ENCODE data around the gene ZC3H12A. TPM values are rescaled to one million over a fixed set of nuclear protein-coding genes. Genes with fewer than 3 reads are reported as not detected.

ZC3H12A gene
- total and polyA plus RNA-seq, 12 donors, result 2.9 to 10.9 (median 4.9) TPM

GRCh38 chr1:37455516-37455915 lies 18.9 kb upstream of the ZC3H12A start:
- ATAC-seq (no peak), DNase-seq (no peak)
- Histone ChIP-seq H3K9me3 (no peaks in the 10 kb centered on the region), H3K4me1 (peaks cover 0 to 10% (median 0%) of the 10 kb centered on the region in 9 donors), H3K4me3 (peak overlapping the region in 1 of 10 donors; percentile 29), H3K27me3 (peaks cover 0 to 13% (median 0%) of the 10 kb centered on the region in 7 donors), H3K36me3 (peaks cover 0 to 7% (median 0%) of the 10 kb centered on the region in 9 donors), H3K27ac (peak overlapping the region in 7 of 10 donors; percentile 5 to 78 (median 25))
- TF ChIP-seq, protein P1, sequence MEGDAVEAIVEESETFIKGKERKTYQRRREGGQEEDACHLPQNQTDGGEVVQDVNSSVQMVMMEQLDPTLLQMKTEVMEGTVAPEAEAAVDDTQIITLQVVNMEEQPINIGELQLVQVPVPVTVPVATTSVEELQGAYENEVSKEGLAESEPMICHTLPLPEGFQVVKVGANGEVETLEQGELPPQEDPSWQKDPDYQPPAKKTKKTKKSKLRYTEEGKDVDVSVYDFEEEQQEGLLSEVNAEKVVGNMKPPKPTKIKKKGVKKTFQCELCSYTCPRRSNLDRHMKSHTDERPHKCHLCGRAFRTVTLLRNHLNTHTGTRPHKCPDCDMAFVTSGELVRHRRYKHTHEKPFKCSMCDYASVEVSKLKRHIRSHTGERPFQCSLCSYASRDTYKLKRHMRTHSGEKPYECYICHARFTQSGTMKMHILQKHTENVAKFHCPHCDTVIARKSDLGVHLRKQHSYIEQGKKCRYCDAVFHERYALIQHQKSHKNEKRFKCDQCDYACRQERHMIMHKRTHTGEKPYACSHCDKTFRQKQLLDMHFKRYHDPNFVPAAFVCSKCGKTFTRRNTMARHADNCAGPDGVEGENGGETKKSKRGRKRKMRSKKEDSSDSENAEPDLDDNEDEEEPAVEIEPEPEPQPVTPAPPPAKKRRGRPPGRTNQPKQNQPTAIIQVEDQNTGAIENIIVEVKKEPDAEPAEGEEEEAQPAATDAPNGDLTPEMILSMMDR (IDR thresholded peaks at IDR 0.05), result no peak
- intact Hi-C loops (cut with DNase I), result loop anchor here in 8 of 10 donors (1.0 to 10.0 kb wide), 5 partner anchors 32 to 229 kb away; no protein-coding TSS in a partner anchor
- WGBS, 2 donors, result 89 to 92% methylated on average over 10 of the region's 10 CpGs

DNA sequence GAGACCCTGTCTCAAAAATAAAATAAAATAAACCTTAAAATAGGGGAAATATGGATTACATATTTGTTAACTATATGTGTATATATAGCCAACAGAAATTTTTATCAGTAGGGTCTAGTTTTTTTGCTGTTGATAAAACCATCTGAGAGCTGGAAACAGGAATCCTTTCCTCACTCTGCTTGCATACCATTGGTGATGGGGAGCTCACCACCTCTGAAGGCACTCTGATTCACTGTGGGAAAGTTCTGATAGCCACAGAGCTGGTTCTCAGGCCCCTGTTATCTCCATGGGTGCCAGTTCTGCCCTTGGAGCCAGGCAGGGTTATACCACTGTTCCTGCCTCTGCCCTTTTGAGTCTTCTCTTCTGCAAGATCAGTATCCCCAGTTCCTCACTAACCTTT lies 17.8 kb upstream of the ZC3H12A start:
- peaks cover 0 to 10% (median 0%) of the 10 kb centered on the region in 9 donors for H3K4me1 ChIP-seq
- H3K27ac ChIP-seq, result no peak overlapping the region
- intact Hi-C loops (cut with DNase I), result loop anchor here in 5 of 10 donors (5.0 to 10.0 kb wide), 2 partner anchors 226 to 228 kb away; no protein-coding TSS in a partner anchor
- no peak overlapping the region for H3K4me3 ChIP-seq
- H3K27me3 ChIP-seq, result peaks cover 0 to 4% (median 0%) of the 10 kb centered on the region in 7 donors
- ATAC-seq, result no peak
- DNase-seq, result no peak
- H3K36me3 ChIP-seq, result peaks cover 0 to 13% (median 0%) of the 10 kb centered on the region in 9 donors
- no peaks in the 10 kb centered on the region for H3K9me3 ChIP-seq
- TF ChIP-seq, protein P1 (IDR thresholded peaks at IDR 0.05), result no peak

DNA sequence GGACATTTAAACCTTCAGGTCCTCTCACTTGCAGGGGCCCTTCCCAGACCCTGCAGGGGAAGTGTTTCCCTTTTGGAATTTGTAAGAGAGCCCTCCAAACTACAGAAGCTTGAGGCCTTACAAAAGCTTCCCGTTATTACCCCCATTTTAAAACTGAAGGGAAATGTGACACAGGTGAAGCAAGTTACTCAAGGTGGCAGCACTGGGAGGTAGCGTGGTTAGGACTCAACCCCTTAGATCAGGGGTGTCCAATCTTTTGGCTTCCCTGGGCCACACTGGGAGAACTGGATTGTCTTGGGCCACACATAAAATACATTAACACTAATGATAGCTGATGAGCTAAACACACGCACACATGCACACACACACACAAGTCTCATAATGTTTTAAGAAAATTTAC lies 15.8 kb upstream of the ZC3H12A start:
- Histone ChIP-seq H3K4me3 (no peak overlapping the region), H3K27ac (no peak overlapping the region), H3K9me3 (no peaks in the 10 kb centered on the region), H3K27me3 (no peaks in the 10 kb centered on the region), H3K4me1 (peaks cover 0 to 10% (median 0%) of the 10 kb centered on the region in 9 donors), H3K36me3 (peaks cover 0 to 18% (median 0%) of the 10 kb centered on the region in 9 donors)
- TF ChIP-seq, protein P1 (IDR thresholded peaks at IDR 0.05), result no peak
- intact Hi-C loops (cut with DNase I), result loop anchor here in 5 of 10 donors (5.0 to 10.0 kb wide), 2 partner anchors 224 to 226 kb away; no protein-coding TSS in a partner anchor
- DNase-seq (no peak), ATAC-seq (no peak)
- WGBS, 2 donors, result 78 to 86% methylated on average over 3 of the region's 3 CpGs

DNA sequence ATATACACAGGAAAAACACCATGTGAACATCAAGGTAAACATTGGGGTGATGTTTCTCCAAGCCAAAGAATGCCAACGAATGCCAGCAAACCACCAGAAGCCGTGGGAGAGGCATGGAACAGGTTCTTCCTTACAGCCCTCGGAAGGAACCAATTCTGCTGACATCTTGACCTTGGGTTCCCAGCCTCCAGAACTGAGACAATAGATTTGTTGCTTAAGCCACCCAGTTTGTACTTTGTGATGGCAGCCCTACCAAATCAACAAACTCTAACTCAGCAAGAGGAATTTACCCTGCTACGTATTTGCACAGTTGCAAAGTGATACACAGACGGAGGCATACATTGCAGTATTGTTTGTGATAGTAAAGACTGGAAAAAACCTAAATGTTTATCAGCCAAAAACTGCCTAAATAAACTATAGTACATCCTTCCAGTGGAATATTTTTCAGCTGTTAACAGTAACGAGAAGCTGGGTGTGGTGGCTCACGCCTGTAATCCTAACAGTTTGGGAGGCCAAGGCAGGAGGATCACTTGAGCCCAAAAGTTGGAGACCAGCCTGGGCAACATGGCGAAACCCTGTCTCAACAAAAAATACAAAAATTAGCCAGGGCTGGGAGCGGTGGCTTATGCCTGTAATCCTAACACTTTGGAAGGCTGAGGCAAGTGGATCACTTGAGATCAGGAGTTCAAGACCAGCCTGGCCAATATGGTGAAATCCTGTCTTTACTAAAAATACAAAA lies 12.5 kb upstream of the ZC3H12A start:
- ATAC-seq (no peak), DNase-seq (no peak)
- no peak overlapping the region for H3K27ac ChIP-seq
- TF ChIP-seq, protein P1 (IDR thresholded peaks at IDR 0.05), result no peak
- intact Hi-C loops (cut with DNase I), result no loop called here
- H3K4me3 ChIP-seq, result no peak overlapping the region
- H3K36me3 ChIP-seq, result peaks cover 0 to 23% (median 0%) of the 10 kb centered on the region in 9 donors
- H3K4me1 ChIP-seq, result peaks cover 0 to 5% (median 0%) of the 10 kb centered on the region in 9 donors
- no peaks in the 10 kb centered on the region for H3K27me3 ChIP-seq
- H3K9me3 ChIP-seq, result no peaks in the 10 kb centered on the region
- 92 to 93% methylated on average over 9 of the region's 9 CpGs for WGBS, 2 donors

Measured in heart right ventricle (tissue), 16 donors.